GM12892 (cell line): ENCODE data around the gene ZNF652.

ENCODE experiments used
- POLR2A ChIP-seq: IDR thresholded peaks from 2 replicates; pipeline ENCODE4 v1.6.1; 2011; ENCODE audit warnings: low read depth, low read length, control low read depth
- POLR2AphosphoS5 ChIP-seq: IDR thresholded peaks from 2 replicates; pipeline ENCODE4 v1.6.1; 2011; ENCODE audit warnings: low read depth, low read length, control low read depth

DNA sequence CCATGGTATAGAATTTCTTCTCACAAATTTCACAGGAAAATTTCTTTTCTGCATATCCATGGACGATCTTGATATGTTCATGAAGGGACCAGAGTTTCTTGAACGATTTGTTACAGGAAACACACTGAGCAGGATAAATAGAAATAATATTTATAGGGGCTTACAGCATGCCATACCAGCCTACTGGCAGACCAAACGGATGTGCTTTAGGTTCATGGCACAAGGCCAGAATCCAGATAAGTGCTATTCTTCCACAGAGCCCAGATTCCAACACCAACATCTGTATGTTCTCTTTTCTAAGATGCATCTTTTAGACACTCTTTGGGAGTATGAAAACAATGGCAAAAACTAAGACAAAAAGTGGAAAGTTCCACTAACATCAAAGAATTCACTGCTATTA, 49.3 kb downstream of the ZNF652 start:
- no peak for TF ChIP-seq POLR2A
- TF ChIP-seq POLR2AphosphoS5, result no peak
